GM18499 (cell line): ENCODE results near the gene LRRTM4.

Experiments
- ATAC-seq: cut with Tn5 transposase; IDR thresholded peaks from one replicate; pipeline ENCODE4 v1.9.1; 2021; ENCODE audit warnings: moderate number of reproducible peaks; ENCODE audit not compliant: insufficient read depth, unreplicated experiment

LRRTM4 gene

GRCh38 chr2:77521931-77522470 lies at the start of gene LRRTM4:
Gene LRRTM4 (minus strand): TSS chr2:77522376.
- no peak for ATAC-seq

DNA sequence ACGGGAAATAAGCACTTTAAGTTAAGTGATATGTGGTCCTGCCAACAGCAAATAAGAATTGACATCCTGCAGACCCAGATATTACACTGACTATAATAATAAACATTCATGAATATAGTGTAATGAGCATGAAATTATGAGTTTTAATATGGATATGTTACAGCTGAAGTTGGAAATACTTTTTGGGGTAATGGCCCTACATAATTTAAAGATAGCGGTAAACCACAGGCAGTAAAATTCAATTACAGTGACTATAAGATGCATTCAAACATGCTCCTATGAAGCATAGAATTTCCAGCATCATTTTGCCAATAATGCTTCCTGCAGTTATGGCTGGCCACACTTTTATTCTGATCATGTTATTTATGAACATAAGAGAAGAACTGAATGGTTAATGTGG lies 49.4 kb upstream of the LRRTM4 start:
- no peak for ATAC-seq

GRCh38 chr2:77567723-77568122 lies 45.5 kb upstream of the LRRTM4 start:
- no peak for ATAC-seq

DNA sequence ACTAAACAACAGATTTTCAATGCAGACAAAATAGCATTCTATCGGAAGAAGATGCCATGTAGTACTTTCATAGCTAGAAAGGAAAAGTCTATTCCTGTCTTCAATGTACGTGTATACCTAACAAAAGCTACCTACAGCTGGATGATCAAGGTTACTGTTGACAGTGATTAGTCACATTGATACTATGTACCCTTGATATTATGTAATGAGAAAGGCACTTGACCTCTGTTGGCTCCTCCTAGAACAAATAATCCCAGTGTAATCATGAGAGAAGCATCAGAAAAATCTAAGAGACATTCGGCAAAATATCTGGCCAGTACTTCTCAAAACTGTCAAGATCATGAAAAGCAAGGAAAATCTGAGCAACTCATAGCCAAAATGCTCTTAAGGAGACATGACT lies 44.4 kb upstream of the LRRTM4 start:
- ATAC-seq, result no peak

DNA sequence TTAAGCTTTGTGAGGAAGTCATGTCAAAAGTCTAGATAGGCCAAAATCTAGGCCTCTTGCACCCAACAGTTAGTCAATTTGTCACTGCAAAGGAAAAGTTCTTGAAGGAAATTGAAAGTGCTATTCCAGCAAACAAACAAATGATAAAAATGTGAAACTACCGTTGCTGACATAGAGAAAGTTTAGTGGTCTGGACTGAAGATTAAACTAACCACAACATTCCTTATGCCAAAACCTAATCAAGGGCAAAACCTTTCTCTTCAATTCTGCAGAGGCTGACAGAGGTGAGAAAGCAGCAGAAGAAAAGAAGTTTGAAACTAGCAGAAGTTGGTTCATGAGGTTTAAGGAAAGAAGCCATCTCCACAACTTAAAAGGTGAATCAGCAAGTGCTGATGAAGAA lies 44.0 kb upstream of the LRRTM4 start:
- ATAC-seq, result no peak

DNA sequence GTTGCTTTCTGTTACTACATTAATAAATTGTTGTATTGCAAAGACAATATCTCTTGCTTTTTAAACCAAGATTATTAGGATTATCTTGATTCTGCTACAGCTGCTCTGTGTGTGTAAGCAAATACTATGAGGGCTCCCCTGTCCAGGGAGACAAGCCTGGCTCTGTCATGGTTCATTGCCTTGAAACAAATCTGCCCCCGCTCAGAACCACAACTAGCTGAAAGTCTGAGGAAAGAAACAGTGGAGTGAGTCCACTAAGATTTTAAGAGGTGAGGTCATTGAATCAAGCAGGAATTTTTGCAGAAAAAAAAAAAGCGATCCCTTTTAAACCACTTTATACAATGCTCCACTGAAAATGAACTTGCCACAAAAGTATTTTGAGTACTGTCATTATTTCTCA lies 30.8 kb upstream of the LRRTM4 start:
- ATAC-seq, result no peak

DNA sequence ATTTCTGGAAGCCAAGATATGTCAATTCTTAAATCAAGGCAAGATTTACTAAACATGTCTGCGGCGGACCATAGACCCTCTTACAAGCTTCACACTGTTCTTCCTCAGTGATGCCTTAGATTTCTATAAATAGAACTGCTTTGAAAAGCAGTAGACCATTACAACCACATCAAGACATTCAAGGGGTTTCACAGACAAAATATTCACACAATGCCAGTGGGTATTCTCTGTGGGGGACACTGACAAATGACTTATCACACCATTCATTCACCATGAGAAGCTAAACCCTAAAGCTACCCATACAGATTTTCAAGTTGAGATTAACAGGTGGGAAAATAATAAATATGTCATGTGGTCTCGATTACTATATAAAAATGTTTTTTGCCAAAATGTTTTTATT lies 15.9 kb upstream of the LRRTM4 start:
- no peak for ATAC-seq

DNA sequence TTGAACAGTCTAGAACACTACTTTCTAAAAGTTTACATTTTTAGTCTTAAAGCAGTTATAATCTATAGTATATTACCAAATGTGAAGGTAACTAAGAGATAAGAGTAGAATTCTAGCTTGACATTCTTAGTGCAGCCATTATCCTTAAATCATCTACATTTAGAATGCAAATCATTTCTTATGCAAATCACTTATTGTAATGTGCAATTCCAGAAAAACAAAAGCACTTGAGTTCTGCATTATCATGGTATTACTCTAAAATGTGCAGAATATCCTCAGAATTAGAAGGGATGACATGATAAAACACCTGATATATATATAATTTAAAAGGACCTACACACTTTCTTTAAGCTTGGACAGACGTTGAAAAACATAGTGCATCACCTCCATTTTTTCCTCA lies 712 bp upstream of the LRRTM4 start:
- no peak for ATAC-seq

DNA sequence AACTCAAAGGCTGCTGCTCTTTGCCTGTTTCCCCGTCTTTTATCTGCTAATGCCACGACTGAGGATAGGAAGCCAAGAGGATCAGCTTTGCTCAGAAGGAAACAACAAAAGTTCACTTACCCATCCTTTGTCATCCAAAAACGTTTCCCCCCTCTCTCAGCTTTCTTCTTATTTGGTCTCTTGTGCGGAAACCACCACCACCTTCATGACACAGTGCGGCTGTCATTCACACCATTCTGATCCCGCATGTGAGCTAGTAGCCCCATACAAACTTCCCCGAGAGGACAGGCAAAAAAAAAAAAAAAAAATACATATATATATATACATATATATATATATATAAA lies 656 bp downstream of the LRRTM4 start:
- no peak for ATAC-seq

DNA sequence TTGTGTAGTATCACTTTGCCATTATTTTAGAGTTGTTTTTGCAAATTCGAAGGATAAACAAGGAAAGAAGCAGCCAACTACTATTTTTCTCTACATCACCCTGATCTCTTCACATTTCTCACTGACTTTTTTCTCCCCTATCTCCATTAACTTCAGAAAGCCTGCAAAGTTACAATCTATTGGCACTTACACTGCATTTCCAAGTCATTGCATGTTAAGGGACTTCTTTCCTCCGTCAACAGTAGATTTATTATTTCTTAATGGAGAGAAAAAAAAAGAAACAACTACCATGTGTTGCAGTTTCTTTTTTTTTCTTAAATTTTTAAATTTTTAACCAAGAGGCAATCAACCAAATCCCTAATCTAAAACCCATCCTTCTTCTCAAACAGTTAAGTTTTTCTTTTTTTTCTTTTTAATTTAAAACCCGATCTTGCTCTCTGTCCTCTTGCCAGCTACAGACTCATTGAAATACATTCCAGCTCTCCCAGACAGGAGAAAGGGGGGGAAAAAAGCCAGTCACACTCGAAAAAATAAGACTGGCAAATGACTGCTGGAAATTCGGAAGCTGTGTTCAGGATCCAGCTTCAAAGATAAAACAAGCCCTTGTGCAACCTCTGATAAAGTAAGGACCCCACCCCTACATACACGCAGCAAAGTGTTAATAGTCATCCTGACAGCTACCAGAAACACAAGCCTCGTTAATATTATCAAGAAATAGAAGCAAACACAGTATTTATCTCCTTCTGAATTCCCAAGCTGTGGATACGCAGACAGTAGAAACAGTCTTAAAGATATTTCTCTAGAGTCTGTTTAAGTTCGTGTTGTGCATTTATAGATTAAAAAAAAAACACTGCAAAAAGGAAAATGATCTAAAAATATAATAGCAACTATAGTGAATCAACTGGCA lies 1.3 kb downstream of the LRRTM4 start:
- no peak for ATAC-seq

DNA sequence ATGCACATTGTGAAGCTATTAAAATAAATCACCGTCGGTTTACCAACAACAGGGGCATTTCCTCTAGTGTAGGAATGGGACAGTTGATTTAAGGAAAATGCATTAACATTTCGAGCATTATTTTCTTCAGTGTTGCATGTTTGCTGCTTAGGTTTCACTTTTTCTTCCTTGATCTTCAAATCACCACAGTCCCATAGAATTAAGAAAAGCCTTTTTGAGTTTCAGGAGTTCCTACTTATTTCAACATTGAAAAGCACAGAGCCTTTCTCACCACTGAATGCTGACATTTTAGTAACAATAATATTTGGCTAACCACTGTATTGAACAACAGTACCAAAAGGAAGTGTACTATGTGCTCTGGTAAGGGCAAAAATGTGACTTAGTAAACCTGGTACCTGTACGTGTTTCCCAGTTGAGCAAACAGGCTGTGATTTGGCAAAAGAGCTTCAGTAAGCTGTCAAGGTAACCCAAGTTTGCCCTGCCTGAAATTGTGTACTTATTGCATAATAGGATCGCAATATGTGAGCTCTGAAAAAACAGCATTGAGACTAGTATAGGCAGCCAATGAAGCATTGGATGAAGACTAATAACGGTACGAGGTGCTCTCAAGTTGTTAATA lies 2.2 kb downstream of the LRRTM4 start:
- ATAC-seq, result no peak

- ATAC-seq, result no peak
These were observed 2.9 kb downstream of the LRRTM4 start for GRCh38 chr2:77519164-77519887.

DNA sequence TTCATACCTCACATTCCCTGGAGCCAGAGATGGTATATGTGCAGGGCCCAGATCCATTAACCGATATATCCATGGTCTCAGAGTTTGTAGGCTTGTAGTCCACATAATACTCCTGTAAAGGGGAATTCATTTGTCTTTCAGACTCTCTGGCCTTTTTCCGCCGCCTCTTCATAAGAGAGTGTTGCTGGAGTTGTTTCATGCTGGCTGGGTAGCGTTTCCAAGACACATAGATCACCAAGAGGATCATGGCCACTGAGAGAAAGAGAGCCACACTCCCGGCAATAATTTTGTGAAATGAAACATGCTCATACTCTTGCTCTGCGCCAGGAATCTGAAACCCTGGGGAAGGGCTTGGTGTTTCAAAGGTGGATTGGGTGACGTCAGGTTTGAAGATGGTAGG lies 3.9 kb downstream of the LRRTM4 start:
- ATAC-seq, result no peak

- ATAC-seq, result no peak
These were observed 9.0 kb downstream of the LRRTM4 start for GRCh38 chr2:77513191-77513590.

- ATAC-seq, result no peak
These were observed 9.7 kb downstream of the LRRTM4 start for GRCh38 chr2:77512507-77512906.

GRCh38 chr2:77508511-77508910 lies 13.7 kb downstream of the LRRTM4 start:
- no peak for ATAC-seq

DNA sequence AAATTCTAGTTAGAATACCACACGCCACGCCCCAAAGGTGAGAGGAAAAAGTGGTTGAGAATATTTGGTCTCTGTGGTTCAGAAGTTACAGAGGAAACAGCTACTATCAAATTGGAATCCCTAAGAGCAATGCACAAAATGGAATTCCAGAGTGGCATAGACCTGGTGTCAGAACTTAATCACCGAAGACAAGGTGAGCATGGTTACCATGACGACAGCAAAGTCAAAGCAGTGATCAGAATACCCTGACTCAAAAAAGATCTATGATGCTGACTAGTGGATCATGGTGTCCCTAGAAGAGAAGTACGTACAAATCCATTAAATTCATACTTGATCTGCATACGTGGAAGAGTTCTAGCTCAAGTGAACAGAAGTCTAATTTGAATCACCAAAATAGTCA lies 14.5 kb downstream of the LRRTM4 start:
- no peak for ATAC-seq

DNA sequence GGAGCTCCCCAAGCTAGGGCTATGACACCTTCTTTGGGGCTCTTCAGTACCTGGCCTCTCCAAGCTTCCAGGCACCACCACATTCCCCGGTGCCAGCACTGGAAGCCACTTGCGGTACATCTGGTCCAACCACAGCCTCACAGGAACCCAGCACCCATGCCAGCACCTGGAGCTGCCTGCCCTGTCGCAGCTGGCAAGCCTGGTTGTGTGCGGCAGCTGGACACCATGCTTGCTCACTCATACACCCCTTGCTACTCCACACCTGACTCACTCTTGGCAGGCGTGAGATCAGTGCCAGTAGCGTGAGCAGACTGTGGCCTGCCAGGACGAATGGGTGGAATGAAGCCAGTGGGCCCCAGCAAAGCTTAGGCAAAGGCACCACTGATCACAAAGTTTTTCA lies 34.0 kb downstream of the LRRTM4 start:
- no peak for ATAC-seq

GRCh38 chr2:77487074-77487803 lies 34.9 kb downstream of the LRRTM4 start:
- ATAC-seq, result no peak

- no peak for ATAC-seq
These were observed 38.1 kb downstream of the LRRTM4 start for GRCh38 chr2:77484026-77484425.
